GM19238 (cell line): ENCODE measurements around the gene WDR36.
"Not testable (repeated sequence)": the region's sequence is repeated elsewhere in the genome, so short reads cannot be mapped to it uniquely, and the experiment has no call there.

Source experiments
- DNase-seq: peaks from one replicate; pipeline ENCODE4 v3.0.0; 2011; ENCODE audit warnings: low spot score; ENCODE audit not compliant: insufficient read length

WDR36 gene

DNA sequence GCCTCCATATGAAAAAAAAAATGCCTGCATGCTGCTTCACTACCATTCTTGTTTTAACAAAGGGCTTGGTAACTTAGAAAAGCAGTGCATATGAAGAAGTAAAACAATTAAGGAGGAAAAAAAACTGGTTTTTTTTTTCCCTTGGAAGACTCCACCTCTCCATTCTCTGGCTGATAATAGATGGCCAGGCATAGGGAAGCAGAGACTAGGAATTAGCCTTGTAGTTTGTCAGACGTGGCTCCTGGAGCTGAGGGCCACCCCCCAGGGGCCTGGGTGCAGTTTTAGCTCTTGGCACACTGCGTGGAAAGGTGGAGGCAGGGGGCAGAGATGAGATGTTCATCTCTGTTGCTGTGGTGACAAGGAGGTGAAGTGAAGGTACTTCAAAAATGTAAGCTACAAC is 42.7 kb downstream of the WDR36 start:
- DNase-seq = no peak

DNA sequence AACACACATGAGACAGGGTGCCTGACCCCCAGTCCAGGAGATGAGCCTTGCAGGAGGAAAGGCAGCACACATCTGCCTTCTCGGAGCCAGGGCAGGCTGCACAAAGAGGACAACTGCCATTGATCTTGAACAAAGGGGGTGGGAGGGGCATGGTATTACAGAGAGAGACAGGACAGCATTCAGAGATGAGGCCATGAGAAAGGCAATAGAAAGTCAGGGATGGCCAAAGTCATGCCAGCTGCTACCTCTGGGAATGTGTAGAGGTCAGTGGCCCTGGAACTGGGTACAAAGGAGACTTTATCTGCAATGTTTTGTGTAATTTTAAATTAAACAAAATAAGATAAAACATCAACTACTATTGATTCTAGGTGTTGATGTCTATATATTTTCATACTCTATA is 43.2 kb downstream of the WDR36 start:
- no peak for DNase-seq

DNA sequence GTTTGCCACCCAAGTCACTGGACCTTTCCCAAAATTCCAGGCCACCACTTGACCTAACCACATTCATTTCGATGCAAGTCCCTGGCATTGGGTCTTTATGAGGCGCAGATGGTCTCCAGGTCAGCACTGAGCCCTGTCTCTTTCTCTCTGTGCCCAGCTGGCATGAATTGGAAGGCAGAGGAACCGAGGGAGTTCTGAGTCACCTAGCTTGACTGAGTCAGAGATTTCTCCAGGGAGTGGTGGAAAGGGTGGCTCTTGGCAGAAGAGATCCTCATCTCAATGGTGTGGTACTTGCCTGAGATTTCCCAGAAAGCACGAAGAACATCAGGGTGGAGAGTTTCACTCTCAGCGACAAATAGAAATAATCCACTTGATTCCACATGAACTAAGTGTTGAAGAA is 43.8 kb downstream of the WDR36 start:
- no peak for DNase-seq

DNA sequence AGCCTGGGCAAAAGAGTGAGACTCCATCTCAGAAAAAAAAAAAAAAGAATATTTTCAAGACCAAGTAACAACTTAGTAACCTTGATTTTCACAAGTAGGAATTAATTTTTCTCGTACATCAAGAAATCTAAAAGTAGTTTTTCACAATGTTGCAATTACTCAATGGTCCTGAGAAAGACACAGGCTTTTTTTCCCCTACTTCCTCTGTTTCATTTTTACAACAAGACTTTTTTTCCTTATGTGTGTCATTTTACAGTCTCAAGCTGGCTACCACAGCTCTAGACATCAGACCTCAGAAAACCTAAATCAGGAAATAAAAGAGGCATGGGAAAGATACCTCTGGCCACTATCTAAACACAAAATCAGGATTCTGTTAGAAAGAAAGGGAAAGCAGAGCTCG is 45.9 kb downstream of the WDR36 start:
- no peak for DNase-seq

DNA sequence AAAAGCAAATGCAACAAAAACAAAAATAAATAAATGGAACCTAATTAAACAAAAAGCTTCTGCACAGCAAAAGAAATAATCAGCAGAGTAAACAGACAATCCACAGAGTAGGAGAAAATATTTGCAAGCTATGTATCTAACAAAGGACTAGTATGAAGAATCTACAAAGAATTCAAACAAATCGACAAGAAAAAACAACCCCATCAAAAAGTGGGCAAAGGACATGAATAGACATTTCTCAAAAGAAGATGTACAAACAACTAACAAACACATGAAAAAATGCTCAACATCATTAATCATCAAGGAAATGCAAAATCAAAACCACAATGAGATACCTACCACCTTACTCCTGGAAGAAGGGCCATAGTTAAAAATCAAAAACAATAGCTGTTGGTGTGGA is 49.3 kb downstream of the WDR36 start:
- DNase-seq = not testable (repeated sequence)

DNA sequence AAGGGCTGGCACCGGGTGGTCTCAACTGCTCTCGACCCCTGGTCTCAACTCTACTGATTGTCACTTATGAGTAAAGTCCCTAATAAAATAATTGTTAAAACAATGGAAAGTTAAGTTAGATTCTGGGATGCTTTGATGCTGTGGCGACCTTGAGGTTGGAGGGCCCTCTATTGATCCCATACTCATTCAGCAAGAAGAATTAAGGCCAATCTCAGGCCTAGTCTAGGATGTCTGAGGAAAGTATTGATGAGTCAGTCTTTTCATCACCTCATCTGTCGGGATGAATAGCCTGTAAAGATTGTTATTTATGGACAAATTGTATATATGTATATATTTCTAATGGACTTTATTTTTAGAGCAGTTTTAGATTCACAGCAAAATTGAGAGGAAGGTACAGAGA is 50.8 kb downstream of the WDR36 start:
- DNase-seq = no peak

DNA sequence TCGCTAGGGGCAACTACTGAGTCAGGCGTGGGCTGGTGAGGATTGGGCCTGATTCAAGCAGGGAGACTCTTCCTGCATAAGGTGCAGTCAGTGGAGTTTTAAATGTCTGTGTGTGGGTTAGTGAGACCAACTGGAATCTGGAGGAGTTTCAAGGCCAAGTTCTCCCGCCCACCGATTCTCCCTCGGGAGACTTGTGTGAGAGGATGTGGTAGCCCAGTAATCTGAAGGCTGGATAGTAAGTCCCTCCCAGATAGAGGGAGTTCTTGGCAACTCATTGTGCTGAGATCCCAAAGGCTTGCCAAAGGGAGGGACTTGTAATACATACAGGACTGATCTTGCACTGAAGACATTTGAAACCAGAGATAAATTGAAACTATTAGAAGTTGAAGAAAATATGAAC is 51.8 kb downstream of the WDR36 start:
- DNase-seq = no peak

DNA sequence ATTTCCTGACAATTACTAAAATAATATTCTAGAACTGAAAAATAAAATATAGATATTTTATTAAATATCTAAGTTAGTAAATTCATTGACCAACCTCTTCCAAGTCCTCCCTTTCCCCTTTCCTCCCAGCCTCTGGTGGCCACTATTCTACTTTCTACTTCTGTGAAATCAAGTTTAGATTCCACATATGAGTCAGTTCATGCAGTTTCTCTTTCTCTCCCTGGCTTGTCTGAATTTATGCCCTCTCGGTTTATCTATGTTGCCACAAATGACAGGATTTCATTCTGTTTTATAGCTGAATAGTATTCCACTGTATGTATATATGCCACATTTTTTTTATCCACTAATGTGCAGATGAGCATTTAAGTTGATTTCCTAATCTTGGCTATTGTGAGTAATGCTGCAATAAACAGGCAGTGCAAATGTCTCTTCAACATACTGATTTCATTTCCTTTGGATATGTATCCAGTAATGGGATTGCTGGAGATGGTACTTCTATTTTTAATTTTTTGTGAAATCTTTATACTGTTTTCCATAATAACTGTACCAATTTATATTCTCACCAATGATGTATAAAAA is 52.3 kb downstream of the WDR36 start:
- DNase-seq = peak; percentile 17

DNA sequence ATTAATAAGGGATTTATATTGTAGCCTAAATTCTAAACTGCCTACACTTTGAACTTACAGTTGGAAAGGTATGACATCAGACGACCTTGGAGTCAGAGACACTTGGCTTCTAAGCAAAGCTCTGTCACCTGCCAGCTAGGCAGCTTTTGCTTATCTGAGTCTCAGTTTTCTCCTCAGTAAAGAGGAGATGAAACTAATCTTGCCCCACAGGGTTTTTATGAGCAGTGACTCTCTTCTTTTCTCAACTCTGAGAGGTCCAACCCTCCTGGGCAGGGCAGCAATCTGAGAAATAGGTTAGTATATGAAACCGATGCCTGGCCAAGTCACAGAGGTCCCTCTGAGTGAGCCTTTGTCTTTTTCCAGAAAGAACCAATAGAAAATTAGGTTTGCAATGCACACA is 53.9 kb downstream of the WDR36 start:
- DNase-seq = no peak

DNA sequence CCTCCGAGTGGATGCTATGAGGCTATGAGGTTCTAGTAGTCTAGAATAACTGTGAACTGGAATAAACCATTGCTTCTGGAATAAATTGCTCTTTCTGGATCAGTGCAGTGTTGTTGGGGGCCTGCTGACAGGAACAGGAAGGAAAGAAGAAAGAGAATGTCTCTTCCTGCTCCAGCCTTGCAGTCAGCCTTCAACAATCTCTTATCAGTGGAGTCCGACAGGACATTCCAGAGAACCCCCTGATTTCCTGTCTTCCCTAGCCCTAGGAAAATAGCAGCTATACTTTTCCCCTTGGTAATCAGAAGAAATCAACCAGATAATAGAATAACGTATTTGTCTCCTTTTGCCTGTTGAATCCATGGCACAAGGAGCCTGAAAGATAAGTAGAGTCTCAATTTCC is 55.4 kb downstream of the WDR36 start:
- DNase-seq = no peak

DNA sequence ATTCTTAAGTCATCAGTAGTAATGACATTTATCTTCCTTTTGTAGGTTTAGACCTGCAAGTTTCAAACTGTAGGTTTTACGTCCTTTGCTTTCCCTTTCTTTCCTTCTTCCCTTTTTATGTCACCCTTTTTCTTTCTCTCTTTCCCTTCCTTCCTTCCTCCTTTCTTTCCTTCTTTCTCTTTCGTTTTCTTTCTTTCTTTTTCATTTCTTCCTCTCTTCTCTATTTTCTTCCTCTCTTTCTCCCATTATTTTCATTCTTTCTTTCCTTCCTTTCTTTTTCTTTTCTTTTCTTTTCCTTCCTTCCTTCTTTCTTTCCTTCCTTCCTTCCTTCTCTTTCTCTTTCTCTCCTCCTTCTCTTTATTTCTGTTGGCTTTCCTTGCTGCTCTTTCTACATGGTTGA is 59.9 kb downstream of the WDR36 start:
- DNase-seq = no peak

DNA sequence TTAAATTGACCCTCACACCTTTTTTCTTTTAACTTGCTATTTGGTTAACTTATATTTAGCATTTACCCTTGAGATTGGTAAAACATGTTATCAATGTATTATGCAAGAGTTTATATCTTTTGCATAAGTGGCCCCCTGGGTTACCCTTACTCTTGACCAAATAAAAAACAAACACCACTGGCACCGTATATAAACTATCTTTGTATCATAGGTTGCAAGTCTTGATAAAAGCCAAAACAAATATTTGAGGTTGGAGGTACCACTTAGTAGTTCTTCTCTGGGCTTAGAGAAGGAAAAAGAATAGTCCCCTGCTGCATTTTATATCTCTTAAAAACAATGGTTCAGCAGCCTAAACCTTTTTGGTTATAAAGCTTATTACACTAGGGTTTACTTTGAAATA is 61.3 kb downstream of the WDR36 start:
- no peak for DNase-seq

DNA sequence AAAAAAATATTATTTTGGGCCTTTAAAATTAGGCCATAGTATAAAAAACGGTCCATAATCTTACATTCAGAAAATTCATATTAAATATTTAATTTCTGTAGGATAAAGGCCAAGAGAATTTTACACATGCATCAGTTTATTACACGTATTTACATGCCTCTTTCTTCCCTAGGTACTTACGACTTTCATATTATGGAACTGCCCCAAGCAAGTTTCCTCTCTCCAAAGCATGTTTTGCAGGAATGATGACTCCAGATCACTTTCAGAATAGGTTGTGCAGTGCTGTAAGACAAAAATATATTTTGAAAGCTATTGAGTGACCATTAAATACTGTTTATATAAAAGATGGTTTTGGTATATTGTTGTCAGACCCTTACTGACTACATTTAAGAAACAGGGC is 61.8 kb downstream of the WDR36 start:
- DNase-seq = no peak

DNA sequence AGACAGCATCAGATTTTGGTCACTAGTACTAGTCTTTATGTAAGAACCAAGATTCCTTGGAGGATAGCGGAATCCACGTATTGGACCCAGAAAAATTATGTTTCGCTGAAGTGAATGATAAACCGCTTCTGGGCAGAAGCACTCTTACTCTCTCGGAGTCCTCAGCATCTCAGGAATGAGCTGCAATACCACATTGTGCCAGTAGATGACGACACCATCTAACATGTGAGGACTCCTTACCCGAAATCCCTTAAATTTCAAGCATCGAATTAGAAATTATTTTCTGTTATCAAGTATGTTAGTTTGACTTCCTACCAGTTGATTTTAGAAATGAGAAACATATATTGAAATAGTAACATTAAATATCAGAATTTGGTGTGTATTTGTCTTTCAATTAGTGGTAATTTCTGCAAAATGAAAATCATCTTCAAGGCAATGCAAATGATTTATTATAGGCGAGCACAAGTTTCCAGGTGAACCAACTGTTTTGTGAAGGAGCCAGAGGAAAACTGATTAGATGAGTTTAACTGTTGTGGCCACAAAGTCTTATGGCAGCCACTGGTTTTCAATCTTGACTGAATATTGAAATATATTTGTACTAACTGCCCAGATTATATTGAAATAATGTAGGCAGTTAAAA is 66.1 kb downstream of the WDR36 start:
- peak; percentile 32 for DNase-seq

DNA sequence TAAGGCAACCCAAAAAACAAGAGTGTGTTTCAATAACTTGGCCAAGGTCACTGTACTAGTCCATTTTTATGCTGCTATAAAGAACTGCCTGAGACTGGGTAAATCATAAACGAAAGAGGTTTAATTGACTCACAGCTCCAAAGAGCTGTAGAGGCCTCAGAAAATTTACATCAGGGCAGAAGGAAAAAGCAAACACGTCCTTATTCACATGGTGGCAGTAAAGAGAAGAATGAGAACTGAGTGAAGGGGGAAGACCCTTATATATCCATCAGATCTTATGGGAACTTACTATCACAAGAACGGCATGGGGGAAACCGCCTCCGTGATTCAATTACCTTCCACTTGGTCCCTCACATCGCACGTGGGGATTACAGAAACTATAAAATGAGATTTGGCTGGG is 67.7 kb downstream of the WDR36 start:
- DNase-seq = no peak

DNA sequence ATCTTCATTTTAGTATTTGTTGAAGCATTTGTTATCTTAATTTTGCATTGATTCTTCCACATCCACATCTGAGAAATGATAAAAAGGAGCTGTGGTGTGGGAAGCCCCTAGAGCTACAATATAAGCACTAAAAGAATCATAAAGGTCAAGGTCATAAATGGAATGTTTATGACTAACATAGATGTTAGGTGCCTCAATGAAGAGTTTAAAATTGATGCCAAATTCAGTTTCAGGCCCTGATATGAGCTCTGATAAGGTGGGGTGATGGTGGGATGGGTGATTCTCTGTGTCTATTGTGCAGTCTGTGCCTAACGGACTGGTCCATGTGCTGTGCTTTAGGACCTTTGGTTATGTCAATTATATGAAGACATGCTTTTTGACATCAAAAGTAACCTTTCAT is 70.9 kb downstream of the WDR36 start:
- DNase-seq = no peak

DNA sequence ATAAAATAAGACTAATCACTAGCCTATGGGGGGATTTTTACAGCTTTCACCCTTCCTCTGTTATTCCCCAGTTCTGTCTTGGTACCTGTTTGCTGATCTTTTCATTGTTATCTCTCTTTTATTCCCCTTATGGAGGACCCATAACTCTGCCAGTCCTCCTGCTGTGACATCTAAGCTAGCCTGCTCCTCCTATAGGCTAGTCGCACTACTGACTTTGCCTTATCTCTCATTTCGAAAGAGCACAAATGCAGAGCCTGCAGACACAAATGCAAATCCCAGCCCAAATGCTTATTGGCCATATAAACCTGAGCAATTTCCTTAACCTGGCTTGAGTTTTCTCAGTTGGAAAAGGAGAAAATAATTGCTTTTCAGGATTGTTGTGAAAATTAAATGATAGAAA is 72.9 kb downstream of the WDR36 start:
- no peak for DNase-seq

DNA sequence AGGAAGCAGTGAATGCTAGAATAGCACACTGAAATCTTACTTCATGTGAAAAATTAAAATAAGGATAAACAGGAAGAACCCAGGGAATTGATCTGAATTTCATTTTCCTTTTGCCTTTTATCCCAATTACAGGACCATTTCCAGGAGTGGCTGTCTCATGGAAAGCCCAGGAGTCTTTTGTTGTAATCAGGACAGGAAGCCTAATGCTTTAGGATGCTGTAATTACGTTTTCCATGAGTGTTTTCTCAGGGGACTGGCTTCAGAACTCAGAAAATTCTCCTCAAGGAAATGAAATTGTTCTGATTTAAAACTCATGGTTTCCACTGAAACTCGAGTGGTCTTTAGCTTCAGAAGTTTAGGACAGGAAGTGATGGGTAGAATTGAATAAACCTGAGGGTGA is 75.4 kb downstream of the WDR36 start:
- no peak for DNase-seq

DNA sequence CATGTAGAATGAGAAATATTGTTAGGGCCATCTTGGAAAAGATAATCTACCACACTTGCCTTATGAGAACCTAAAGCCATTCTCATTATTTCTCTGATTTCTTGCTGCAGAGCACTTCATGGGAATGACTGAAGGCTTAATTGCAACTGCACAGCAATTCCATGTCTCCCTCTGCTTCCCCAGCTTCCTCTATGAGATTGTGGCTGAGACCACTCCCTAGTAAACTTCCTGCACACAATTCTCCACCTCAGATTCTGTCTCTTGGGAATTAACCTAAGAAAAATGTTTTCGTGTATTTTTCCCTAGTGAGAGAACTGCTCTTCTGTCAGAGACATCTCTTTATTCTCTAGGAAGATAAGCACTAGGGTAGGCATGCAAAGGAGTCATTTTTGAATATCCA is 76.5 kb downstream of the WDR36 start:
- DNase-seq = no peak

DNA sequence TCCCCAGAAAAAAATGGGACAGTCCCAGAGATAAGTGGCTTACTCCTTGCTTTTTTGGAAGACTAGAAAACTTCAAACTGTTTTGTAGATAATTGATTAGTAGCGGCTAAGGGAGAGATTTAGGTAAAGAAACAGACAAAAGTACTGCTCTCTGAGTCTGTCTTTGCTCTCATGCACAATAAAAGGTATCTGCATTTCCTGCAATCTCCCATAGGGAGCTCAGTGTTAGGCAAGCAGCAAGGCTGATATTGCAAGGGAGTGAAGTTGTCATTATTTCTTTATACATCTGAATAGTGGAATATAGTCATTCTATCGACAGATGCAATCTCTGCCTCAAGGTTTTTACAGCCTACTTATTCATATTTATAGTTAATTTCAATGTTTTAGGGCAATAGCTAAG is 77.1 kb downstream of the WDR36 start:
- no peak for DNase-seq

DNA sequence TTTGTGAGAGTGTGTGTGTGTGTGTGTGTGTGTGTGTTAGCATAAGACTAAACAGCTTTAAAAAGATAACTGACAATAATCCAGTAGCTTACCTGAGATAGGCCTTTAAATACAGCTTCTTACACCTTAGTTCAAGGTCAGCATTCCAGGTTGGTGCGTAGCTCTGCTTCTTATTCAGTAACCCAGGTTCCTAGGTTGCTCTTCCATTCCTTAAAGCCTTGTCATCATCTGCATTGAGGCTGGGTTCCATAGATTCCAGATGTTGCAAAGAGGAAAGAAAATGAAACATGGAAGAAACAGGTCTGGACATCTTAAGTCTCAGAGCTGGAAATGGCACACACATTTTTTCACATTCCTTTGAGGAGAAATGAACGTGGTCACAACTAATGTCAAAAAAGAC is 78.1 kb downstream of the WDR36 start:
- no peak for DNase-seq

DNA sequence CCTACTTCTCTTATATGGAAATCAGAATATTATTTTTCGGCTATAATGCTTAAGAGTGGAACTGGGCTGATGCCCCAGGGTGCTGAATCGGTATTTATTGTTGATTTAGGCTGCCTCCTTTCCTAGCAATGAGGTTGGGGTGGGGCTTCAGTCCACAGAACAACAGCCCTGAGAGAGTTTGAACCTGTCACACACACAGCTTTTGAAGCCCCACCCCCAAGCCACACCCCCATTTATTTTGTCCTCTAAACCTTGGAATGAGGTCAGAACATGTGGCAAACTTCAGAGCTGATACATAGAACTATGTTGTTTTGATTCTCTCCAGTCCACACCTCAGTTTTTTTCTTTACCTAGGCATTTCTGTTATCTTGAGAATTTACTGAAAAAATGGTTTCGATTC is 80.4 kb downstream of the WDR36 start:
- no peak for DNase-seq

DNA sequence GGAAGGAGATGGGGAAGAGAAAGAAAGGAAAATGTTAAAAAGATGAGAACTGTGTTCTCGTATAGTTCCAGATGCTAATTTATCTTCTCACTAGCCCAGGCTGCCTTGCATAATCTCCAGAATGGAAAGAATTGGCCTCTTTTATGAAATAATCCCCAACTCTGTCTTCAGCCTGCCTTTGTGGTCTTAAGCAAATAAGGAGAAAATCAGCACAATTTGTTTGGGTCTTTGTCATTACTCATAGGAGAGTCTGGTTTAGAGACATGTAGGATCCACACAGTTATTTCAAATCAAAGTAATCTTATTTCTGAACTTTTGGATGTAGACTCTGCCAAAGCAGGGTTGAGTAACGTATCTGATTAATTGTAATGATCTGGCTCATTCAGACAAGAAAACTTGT is 81.3 kb downstream of the WDR36 start:
- no peak for DNase-seq
